KOPT-K1 (cell line): ENCODE data around the gene WDFY2.
"Not testable (repeated sequence)": the region's sequence is repeated elsewhere in the genome, so short reads cannot be mapped to it uniquely, and the experiment has no call there.

Experiments
- H3K27ac ChIP-seq: fragments of 200-600 bp; sonication (generic); 2 replicates; pipeline ENCODE4 v1.5.1; 2016; ENCODE audit warnings: antibody characterized with exemption, mild to moderate bottlenecking, low read depth, low read length; ENCODE audit not compliant: poor library complexity, severe bottlenecking
- H3K36me3 ChIP-seq: fragments of 200-600 bp; sonication (generic); 2 replicates; pipeline ENCODE4 v1.5.1; 2017; ENCODE audit warnings: antibody characterized with exemption, mild to moderate bottlenecking, low read length, moderate library complexity; ENCODE audit not compliant: insufficient read depth
- H3K9me3 ChIP-seq: fragments of 200-600 bp; sonication (generic); 2 replicates; pipeline ENCODE4 v1.5.1; 2017; ENCODE audit warnings: antibody characterized with exemption, low read length, mild to moderate bottlenecking; ENCODE audit not compliant: insufficient read depth, poor library complexity, severe bottlenecking

Gene WDFY2

DNA sequence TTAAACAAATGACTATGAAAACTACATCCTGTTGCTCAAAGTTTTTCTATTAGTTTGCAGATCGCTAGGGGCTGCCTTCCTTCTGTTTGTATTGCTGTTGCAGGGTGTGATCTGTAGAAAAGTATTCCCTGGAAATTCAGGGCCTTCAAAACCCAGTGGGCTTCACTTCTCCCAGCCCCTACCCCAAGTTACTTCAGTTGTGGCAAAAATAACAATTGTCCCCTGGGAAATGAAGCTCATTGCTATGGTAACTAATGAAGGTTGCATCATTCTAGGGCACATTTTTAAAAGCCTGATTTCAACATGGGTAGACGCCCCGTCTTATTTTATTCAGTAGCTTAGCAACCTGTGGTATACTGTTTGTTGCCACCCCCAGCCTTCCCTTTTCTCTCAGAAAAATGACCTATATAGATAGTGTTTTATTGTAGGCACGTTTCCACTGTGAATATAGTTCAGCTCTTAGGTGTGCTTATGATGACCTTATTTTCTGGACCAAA, 60.9 kb downstream of the WDFY2 start:
- no peaks in the 10 kb centered on the region for H3K9me3 ChIP-seq
- no peaks in the 10 kb centered on the region for H3K36me3 ChIP-seq
- no peak overlapping the region for H3K27ac ChIP-seq

DNA sequence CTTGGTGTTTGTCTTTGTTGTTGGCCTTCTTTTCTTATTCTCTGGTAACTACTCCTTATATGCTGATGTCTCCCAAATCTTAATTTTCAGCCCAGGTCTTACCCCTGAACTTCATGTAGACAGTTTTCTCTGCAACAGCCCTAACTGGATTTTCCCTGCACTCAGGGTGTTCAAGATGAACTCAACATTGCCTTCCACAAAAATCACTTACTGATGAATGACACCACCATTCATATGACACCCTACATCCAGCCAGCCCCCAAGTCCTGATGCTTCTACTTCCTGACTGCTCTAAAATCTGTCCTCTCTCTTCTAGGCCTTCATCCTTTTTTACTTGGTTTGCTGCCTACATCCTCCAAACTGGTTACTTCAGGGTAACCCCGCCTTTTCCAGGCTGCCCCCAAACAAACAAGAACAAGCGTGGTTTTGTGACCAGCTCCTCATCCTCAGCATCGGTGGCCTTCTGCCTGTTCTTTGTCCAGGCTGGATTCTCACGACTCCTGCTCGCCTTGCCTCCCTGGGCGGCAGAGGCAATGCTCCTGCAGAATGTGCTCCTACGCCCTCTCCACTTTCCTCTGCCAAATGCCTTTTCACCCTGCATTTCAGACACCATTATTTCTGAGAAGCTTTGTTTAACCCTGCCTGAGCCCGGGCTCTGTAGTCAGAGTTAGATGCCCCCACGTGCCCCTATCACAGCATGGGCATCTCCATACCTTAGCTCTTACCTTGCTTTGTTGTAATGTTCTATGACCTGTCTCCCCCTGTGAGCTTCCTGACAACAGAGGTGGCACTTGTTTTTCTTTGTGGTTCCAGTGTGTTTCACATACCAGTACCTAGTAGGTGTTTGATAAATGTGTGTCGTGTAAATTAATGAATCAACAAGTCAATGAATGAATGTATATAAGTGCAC, 61.8 kb downstream of the WDFY2 start:
- Histone ChIP-seq H3K9me3 (no peaks in the 10 kb centered on the region), H3K27ac (no peak overlapping the region), H3K36me3 (no peaks in the 10 kb centered on the region)

DNA sequence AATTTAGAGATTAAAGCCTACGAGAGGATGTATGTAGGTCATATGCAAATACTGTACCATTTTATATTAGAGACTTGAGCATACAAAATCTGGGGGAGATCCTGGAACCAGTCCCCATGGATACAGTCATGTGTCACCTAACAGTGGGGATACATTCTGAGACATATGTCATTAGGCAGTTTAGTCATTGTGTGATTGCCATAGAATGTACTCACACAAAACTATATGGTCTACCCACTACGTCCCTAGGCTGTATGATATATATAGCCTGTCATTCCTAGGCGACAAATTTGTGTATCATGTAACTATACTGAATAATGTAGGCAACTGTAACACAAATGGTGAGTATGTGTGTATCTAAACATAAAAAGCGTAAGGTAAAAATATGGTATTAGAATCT, 62.8 kb downstream of the WDFY2 start:
- Histone ChIP-seq H3K27ac (no peak overlapping the region), H3K36me3 (no peaks in the 10 kb centered on the region), H3K9me3 (no peaks in the 10 kb centered on the region)

DNA sequence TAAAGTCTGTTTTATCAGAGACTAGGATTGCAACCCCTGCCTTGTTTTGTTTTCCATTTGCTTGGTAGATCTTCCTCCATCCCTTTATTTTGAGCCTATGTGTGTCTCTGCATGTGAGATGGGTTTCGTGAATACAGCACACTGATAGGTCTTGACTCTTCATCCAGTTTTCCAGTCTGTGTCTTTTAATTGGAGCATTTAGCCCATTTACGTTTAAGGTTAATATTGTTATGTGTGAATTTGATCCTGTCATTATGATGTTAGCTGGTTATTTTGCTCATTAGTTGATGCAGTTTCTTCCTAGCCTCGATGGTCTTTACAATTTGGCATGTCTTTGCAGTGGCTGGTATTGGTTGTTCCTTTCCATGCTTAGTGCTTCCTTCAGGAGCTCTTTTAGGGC, 67.9 kb downstream of the WDFY2 start:
- not testable (repeated sequence) for H3K36me3 ChIP-seq, H3K27ac ChIP-seq
- peaks cover 26% of the 10 kb centered on the region for H3K9me3 ChIP-seq

DNA sequence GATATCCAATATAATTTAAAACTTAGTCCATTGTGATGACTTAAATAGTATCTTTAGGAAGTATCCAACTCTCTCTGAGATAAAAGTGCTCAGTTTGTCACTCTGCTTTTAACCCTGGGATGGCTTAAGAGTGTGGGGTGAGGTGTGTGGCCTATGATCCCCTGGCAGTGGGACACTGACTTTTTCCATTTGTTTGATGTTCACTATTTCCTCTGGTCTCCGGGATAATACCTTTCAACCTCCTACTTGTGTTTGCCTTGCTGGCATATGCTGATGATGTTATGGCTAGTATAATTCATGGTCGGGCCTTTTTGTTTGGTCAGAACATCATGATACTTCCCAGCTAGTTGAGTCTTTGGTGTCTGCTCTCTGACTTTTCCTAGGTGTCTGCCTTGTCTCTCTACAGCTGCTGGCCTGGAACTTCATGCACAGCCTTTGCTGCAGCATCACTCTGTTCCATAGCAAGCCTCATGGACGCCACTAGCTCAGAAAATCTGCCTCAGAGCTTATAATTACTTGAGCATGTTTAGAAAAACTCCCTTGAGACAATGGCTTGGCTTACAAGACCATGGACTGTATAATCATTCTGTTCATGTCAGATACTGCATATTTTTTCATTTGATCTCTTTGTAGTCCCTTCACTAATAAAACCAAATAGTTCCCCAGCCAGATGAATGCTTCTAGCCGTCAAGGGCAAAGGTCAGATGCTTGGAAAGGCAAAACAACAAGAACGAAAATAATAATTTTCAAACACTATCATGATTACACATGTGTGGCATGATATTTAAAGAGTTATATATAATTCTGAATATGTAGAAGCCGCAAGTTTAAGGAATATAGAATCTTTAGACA, 75.2 kb downstream of the WDFY2 start:
- H3K9me3 ChIP-seq = peaks cover 16% of the 10 kb centered on the region
- H3K36me3 ChIP-seq = no peaks in the 10 kb centered on the region
- no peak overlapping the region for H3K27ac ChIP-seq

DNA sequence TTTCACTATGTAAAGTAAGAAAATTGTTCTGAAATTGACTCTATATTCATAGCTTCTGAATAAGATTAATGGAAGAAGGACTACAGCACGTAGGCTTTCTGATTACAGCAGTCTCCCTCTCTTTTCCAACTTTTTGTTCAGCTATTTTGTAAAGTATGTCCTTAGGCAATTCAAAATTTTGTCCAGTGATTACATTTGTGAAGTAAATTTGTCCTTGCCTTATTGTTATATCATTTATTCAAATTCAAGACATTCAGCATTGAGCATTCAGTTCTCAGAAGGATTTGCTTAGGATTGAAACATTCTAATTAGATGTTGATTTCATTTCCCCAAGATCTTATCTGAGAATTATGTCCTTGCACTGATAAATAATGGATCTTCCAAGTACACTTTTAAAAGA, 76.6 kb downstream of the WDFY2 start:
- Histone ChIP-seq H3K9me3 (peaks cover 8% of the 10 kb centered on the region), H3K36me3 (no peaks in the 10 kb centered on the region), H3K27ac (no peak overlapping the region)

DNA sequence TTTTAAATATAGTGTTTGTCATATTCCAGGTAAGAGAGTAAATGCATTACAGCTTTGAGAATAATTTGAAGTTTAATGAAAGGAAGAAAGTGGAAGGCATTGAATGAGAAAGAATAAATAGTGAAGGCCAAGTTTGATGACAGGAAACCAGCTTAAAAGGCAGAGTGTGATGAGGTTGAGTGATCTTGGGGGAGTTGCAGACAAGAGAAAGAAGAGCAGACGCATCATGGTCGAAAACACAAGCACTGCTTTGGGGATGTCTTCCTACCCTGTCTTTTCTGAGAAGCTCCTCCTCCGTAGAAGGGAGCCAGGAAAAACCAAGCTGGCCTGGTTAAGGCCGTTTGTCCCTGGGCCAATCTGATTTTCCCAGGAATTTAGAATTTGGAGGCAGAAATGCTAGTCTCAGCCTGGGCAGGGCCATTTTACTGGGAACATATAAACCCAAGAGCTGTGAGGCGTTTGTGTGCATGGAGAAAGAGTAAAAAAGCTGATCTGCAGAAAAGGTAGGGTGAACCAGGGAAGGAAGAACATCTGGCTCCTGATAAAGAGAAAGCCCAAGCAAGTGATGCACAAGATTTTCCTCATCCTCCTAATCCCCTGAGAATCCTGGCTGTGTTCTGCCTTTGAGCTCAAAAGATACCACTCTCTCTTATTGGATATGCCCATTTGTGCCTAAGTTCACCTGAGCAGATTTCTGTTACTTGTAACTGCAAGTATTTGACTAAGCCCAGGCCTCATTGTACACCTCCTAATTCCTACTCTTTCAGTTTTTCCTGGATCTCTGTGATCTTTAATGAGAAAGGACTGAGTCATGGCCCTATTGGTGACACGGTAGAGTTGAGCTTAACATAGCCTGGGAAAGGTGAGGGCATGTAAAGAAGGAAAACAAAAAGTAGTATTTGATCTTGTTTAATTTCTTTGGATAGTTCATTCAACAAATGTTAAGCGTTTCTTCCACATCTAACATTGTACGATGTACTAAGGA, 80.0 kb downstream of the WDFY2 start:
- H3K27ac ChIP-seq = no peak overlapping the region
- no peaks in the 10 kb centered on the region for H3K9me3 ChIP-seq
- no peaks in the 10 kb centered on the region for H3K36me3 ChIP-seq

DNA sequence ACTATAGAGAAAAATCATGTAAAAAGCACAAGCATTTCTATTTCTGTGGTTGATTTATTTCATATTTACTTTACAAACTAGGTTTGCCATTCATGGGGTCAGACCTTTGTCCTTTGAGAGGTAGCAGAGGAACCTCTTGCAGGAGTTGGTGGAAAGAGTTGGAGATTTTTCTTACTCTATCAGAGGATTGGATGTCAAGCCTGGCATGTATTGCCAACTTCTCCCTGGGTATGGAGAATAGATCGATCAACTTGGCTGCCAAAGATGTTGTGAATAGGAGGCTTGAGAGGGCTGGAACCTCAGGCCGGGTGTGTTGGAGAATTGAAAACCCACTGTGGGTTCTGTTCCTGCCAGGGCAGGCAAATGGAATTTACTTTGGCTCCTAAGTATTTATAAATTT, 81.2 kb downstream of the WDFY2 start:
- H3K36me3 ChIP-seq = no peaks in the 10 kb centered on the region
- H3K27ac ChIP-seq = no peak overlapping the region

DNA sequence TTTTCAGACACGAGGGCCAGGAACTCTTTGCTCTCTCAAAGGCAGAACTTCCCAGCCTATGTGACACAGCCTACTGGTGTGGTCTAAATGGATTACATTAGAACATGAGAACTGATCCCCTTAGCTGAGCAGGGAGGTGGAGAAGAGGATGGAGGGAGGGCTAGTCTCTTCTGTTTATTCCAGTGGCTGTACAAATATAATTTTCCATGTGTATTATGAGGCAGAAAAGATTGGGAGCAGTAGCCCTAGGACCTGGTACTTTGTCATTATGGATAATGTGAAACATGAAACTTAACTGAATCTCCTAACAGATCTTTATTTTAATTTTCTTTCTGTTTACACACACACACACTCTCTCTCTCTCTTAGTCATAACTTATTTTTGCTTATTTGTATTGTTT, 82.1 kb downstream of the WDFY2 start:
- H3K9me3 ChIP-seq = no peaks in the 10 kb centered on the region
- no peaks in the 10 kb centered on the region for H3K36me3 ChIP-seq
- no peak overlapping the region for H3K27ac ChIP-seq

More for the DNA sequence above, 81.2 kb downstream of the WDFY2 start:
- no peaks in the 10 kb centered on the region for H3K9me3 ChIP-seq

DNA sequence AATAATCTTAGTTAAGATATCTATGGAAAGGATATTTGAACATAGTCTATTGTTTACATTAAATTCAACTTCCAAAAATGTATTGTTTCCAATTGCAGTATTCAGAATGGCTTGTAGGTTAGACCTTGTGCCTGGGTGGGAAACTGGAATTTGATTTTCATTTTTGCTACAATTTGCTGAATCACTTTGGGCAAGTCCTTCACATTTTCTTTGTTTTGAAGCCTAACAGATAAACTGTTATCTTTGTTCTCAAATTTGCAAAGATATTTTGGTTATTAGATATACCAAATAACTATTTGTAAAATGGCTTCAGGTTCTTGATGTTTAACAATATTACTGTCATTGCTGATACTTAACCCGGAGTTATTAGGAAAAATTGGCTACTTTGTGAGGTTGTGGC, 82.6 kb downstream of the WDFY2 start:
- no peaks in the 10 kb centered on the region for H3K36me3 ChIP-seq
- no peaks in the 10 kb centered on the region for H3K9me3 ChIP-seq
- H3K27ac ChIP-seq = no peak overlapping the region

DNA sequence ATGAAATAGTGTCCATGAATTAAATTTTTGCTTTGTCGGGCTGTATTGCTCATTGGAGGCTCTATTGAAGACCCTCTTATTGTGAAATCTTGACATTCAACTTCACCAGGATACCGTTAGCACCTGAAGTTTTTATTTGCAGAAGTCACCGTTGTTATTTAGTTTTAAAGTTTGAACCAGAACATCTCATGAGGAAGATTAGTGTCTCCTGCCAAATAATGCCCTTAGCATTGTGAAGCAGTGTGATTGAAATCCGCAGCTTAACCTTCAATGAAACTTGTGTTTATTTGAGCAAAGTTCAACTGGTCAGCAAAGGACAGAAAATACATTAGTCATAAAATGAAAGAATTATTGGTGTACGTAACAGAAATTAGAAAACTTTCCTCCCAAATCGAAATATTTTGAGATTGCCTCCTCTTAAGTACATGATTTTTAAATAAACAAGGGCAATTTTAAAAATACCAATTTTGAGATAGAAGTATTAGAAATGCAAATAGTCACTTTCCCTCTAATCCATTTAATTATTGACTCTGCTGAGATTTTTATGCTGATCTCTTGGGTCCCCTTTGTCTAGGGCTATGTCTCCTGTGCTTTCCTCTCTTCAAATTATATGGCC, 84.4 kb downstream of the WDFY2 start:
- Histone ChIP-seq H3K9me3 (no peaks in the 10 kb centered on the region), H3K27ac (no peak overlapping the region), H3K36me3 (no peaks in the 10 kb centered on the region)

DNA sequence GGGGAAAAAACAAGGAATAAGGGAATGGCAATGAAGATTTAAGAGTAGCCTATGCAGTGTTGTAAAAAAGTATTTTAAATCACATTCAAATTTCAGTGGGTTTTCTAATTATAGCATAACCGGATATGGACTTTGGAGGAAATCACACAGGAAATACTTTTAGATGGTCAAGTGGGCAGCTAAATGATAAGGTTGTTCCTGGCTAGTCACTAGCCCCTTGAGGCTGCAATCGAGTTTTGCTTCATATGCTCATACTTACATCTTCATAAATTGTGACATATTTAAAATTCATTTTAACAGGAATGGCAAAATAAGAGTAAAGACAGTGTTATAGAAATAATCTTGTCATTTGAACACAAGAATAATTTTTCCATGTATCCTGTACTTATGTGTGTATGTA, 88.9 kb downstream of the WDFY2 start:
- Histone ChIP-seq H3K9me3 (no peaks in the 10 kb centered on the region), H3K36me3 (no peaks in the 10 kb centered on the region), H3K27ac (no peak overlapping the region)

DNA sequence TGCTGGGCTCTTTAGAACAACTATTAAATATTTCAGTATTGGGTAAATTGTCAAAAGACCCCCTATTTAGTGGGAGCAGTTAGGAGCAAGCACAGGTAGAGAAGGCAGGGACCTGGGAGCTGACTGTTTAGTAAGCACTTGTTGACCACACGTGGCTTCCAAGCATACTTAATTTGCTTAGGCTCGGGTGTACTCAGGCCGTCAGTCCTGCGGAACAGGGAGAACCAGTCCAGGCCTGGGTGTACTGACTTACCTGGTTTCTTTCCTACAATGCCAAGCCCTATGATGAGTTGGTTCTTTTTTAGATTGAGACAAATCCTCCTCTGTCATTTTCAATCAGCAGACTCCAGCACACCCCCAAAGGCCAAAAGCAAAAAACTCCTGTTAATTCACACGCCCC, 90.0 kb downstream of the WDFY2 start:
- Histone ChIP-seq H3K36me3 (no peaks in the 10 kb centered on the region), H3K27ac (no peak overlapping the region), H3K9me3 (no peaks in the 10 kb centered on the region)

DNA sequence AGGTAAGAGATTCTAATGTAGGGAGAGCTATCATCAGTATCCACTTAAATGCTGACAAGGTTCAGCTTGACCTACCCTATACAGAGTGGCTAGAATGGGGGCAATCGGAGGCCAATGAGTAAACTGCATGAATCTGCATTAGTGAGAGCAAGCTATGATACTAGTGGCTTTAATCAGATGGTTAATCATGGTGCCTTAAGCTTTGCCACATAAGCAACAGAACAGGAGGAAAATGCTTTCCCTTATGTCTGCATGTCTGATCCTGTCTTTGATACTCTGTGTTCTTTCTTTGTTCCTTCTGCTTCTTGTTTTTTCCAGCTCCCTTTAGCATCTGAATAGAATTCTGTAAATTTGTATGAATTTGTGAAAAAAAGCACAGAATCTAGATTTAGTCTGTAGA, 91.1 kb downstream of the WDFY2 start:
- Histone ChIP-seq H3K27ac (no peak overlapping the region), H3K36me3 (no peaks in the 10 kb centered on the region), H3K9me3 (no peaks in the 10 kb centered on the region)
